ENCODE measurements around the gene STARD13. TPM values are rescaled to one million over a fixed set of nuclear protein-coding genes. Genes with fewer than 3 reads are reported as not detected.

The STARD13 gene
- total RNA-seq, 1 experiment from 2014 or later, result 2.1 TPM

DNA sequence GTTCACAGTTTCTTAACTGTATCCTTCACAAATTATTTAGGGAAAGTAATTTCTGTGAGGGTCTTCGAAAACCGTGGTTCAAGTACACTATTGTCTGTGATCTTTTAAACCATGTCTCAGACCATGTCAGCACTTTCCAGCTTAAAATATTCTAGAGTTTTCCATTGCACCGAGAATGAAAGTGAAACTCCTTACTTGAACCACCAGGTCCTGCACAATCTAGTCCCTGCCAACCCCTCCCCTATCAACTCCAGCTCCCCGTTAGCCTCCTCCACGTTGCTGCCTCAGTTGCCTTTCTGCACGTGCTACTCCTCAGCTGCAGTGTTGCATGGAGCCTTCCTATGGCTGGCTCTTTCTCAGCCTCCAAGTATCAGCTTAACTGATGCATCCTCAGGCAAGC, 7.2 kb upstream of the STARD13 start:
- H4K8ac ChIP-seq (replicated peaks; ENCODE audit: insufficient read length, low read depth, low read length), result no peak overlapping the region
- H2AK5ac ChIP-seq (ENCODE audit: insufficient read length, low read length), result no peak overlapping the region
- no peak overlapping the region for H2BK5ac ChIP-seq (ENCODE audit: insufficient read length, low read length)
- H2BK120ac ChIP-seq (ENCODE audit: low read depth, low read length, poor library complexity, severe bottlenecking), result no peak overlapping the region
- no peak overlapping the region for H3K4me2 ChIP-seq (ENCODE audit: insufficient read depth, insufficient read length, low read length)
- no peak overlapping the region for H4K91ac ChIP-seq (ENCODE audit: insufficient read length, low read depth, low read length)
- H3K14ac ChIP-seq (ENCODE audit: insufficient read depth, low read length), result no peak overlapping the region; the same call in 1 of the 2 replicates
- H3K27ac ChIP-seq (ENCODE audit: insufficient read length, low read depth, low read length), result no peak overlapping the region
- no peak overlapping the region for H3K9ac ChIP-seq (ENCODE audit: extremely low read depth, insufficient read length, low read length)
- H3K79me2 ChIP-seq (ENCODE audit: insufficient read depth, low read length), result no peaks in the 10 kb centered on the region
- Mint-ChIP-seq H3K36me3 (ENCODE audit: insufficient read depth in 1 of 3, low read depth in 3 of 3) (no peaks in the 10 kb centered on the region; a peak in 1 of 7 replicates), H3K4me3 (no peak overlapping the region), H3K27me3 (ENCODE audit: low read depth) (no peaks in the 10 kb centered on the region), H3K27ac (0 out of 7 replicates have a peak overlapping the region, but pooled peaks of 1 of the 3 experiments have one; percentile 25), H3K9me3 (no peaks in the 10 kb centered on the region), H3K4me1 (0 out of 4 replicates have a peak, but pooled peaks cover 0 to under 1% of the 10 kb centered on the region in 2 experiments)
- H3K56ac ChIP-seq (ENCODE audit: insufficient read length, low read depth, low read length), result no peak overlapping the region
- no peaks in the 10 kb centered on the region for H4K20me1 ChIP-seq (ENCODE audit: control insufficient read depth, insufficient read depth, insufficient read length)
- DNase-seq, result no peak
- WGBS (ENCODE audit: extremely low coverage, insufficient read length, low lambda C conversion rate), result no CpG with 5 or more reads among the region's 6 CpGs
- H3K23ac ChIP-seq (ENCODE audit: insufficient read length, low read depth, low read length), result no peak overlapping the region
- no peaks in the 10 kb centered on the region for H3K9me3 ChIP-seq (ENCODE audit: control insufficient read depth, low read depth, low read length)
- H3K23me2 ChIP-seq (ENCODE audit: insufficient read length, low read depth, low read length, poor library complexity, severe bottlenecking), result no peaks in the 10 kb centered on the region
- no peaks in the 10 kb centered on the region for H3K4me1 ChIP-seq (ENCODE audit: insufficient read depth, low read length)
- TF ChIP-seq, protein P1, sequence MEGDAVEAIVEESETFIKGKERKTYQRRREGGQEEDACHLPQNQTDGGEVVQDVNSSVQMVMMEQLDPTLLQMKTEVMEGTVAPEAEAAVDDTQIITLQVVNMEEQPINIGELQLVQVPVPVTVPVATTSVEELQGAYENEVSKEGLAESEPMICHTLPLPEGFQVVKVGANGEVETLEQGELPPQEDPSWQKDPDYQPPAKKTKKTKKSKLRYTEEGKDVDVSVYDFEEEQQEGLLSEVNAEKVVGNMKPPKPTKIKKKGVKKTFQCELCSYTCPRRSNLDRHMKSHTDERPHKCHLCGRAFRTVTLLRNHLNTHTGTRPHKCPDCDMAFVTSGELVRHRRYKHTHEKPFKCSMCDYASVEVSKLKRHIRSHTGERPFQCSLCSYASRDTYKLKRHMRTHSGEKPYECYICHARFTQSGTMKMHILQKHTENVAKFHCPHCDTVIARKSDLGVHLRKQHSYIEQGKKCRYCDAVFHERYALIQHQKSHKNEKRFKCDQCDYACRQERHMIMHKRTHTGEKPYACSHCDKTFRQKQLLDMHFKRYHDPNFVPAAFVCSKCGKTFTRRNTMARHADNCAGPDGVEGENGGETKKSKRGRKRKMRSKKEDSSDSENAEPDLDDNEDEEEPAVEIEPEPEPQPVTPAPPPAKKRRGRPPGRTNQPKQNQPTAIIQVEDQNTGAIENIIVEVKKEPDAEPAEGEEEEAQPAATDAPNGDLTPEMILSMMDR (conservative IDR thresholded peaks at IDR 0.05), result no peak
- H2BK12ac ChIP-seq (ENCODE audit: insufficient read length, low read depth, low read length), result no peak overlapping the region
- H3K18ac ChIP-seq (ENCODE audit: insufficient read length, low read depth, low read length), result no peak overlapping the region
- no peaks in the 10 kb centered on the region for H3K27me3 ChIP-seq (ENCODE audit: insufficient read depth, low read length)
- H3K4ac ChIP-seq (ENCODE audit: low read depth, low read length), result no peak overlapping the region
- H3T11ph ChIP-seq (ENCODE audit: low read length), result no peak overlapping the region
- no peak overlapping the region for H2BK20ac ChIP-seq (ENCODE audit: low read depth, low read length, poor library complexity, severe bottlenecking)
- no peak overlapping the region for H4K5ac ChIP-seq (ENCODE audit: insufficient read length, low read depth, low read length)
- H2AFZ ChIP-seq (ENCODE audit: low read length), result no peak overlapping the region
- no peak overlapping the region for H2BK15ac ChIP-seq (ENCODE audit: low read depth, low read length)
- H3K79me1 ChIP-seq (ENCODE audit: insufficient read depth, low read depth, low read length, poor library complexity, severe bottlenecking), result no peaks in the 10 kb centered on the region

Measured in H9 (cell line).